Lower leg skin (tissue), 3 donors: ENCODE data around the gene FBXO31.

Experiments
- CTCF ChIP-seq, 3 donors: fragments of 450-650 bp; IDR thresholded peaks; one replicate each; pipeline ENCODE4 v1.5.1; 2016; ENCODE audit warnings: antibody characterized with exemption in 3 of 3, mild to moderate bottlenecking in 3 of 3, moderate library complexity in 2 of 3
- POLR2A ChIP-seq, 2 donors: fragments of 450-650 bp; IDR thresholded peaks; one replicate each; pipeline ENCODE4 v1.6.1; 2016 to 2017; ENCODE audit warnings: antibody characterized with exemption in 2 of 2, mild to moderate bottlenecking in 1 of 2, moderate library complexity in 1 of 2

- TF ChIP-seq CTCF (IDR thresholded peaks at IDR 0.05) (no peak), POLR2A (IDR thresholded peaks at IDR 0.05) (no peak)
Observed at GRCh38 chr16:87303431-87303930, 80.1 kb downstream of the FBXO31 start.
